Globus pallidus (tissue), 1 donor: Measurements from ENCODE around the gene MOCS1.

Experiments used
- DNase-seq: peaks from one replicate; pipeline ENCODE4 v3.0.0-alpha.2; 2015; ENCODE audit warnings: low spot score

The MOCS1 gene

GRCh38 chr6:39902786-39903465, 31.3 kb downstream of the MOCS1 start:
- DNase-seq: no peak

- DNase-seq: no peak
Observed at GRCh38 chr6:39902136-39902535, 32.1 kb downstream of the MOCS1 start.

GRCh38 chr6:39901670-39902069, 32.6 kb downstream of the MOCS1 start:
- DNase-seq: no peak

- DNase-seq: no peak
Observed at GRCh38 chr6:39901116-39901655, 33.1 kb downstream of the MOCS1 start.

- no peak for DNase-seq
Observed at GRCh38 chr6:39899554-39900295, 34.5 kb downstream of the MOCS1 start.

- DNase-seq: no peak
Observed at GRCh38 chr6:39898625-39899024, 35.6 kb downstream of the MOCS1 start.

GRCh38 chr6:39897698-39898097, 36.6 kb downstream of the MOCS1 start:
- DNase-seq: no peak

- no peak for DNase-seq
Observed at GRCh38 chr6:39896701-39897100, 37.6 kb downstream of the MOCS1 start.

GRCh38 chr6:39893286-39893685, 41.0 kb downstream of the MOCS1 start:
- DNase-seq: no peak

- DNase-seq: peak; percentile 83
Observed at GRCh38 chr6:39892490-39893129, 41.7 kb downstream of the MOCS1 start.

GRCh38 chr6:39891976-39892375, 42.3 kb downstream of the MOCS1 start:
- DNase-seq: no peak

- no peak for DNase-seq
Observed at GRCh38 chr6:39891353-39891752, 42.9 kb downstream of the MOCS1 start.

GRCh38 chr6:39889229-39889628, 45.0 kb downstream of the MOCS1 start:
- no peak for DNase-seq

- peak; percentile 93 for DNase-seq
Observed at GRCh38 chr6:39887692-39888450, 46.4 kb downstream of the MOCS1 start.

- DNase-seq: no peak
Observed at GRCh38 chr6:39886871-39887270, 47.4 kb downstream of the MOCS1 start.

- no peak for DNase-seq
Observed at GRCh38 chr6:39885691-39886090, 48.6 kb downstream of the MOCS1 start.

- DNase-seq: no peak
Observed at GRCh38 chr6:39884696-39885095, 49.6 kb downstream of the MOCS1 start.

GRCh38 chr6:39882531-39882899, 51.7 kb downstream of the MOCS1 start:
- peak; percentile 57 for DNase-seq

- peak; percentile 41 for DNase-seq
Observed at GRCh38 chr6:39881851-39882530, 52.3 kb downstream of the MOCS1 start.

- DNase-seq: no peak
Observed at GRCh38 chr6:39880594-39880993, 53.7 kb downstream of the MOCS1 start.

GRCh38 chr6:39879535-39879934, 54.7 kb downstream of the MOCS1 start:
- no peak for DNase-seq

- no peak for DNase-seq
Observed at GRCh38 chr6:39876826-39877225, 57.4 kb downstream of the MOCS1 start.
